HG02759 (cell line): ENCODE results near the gene ATP6V1D.
"Not testable (repeated sequence)": the region's sequence is repeated elsewhere in the genome, so short reads cannot be mapped to it uniquely, and the experiment has no call there.

ENCODE experiments used
- ATAC-seq: cut with Tn5 transposase; IDR thresholded peaks from one replicate; pipeline ENCODE4 v1.9.1; 2021; ENCODE audit warnings: mild to moderate bottlenecking, moderate library complexity; ENCODE audit not compliant: unreplicated experiment

The ATP6V1D gene

DNA sequence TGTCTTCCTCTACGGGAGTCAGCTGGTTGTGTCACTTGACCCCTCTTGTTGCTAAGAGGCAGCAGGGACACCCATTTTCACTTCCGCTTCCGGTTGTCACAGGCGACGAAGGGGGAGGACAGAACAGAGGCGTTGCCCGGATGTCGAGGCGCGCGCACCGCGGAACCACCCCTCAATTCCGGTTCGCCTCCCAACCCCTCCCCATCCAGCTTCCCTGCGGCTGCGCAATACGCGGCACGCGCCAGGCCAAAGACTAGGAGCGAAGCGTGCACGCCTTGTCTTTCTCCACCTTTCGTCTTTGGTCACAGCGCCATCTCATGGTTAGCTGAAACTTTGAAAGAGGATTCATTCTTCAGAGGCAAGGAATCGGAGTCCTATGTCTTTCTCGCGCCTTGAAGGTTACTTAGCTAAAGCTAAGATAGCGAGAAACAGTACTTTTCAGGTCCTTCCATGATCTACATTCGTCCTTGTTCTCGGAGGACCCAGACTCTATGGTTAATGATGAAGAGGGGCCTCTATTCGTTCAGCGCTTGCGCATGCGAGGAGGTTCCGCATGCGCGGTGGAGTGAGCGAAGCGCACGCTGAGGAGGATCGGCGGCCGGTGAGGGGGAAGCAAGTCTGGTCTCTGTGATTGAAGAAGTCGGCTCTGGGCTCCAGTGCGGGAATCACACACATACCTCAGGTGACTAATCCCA lies at the start of gene ATP6V1D, which contains the start of gene EIF2S1:
ATP6V1D (minus strand) TSS at position 30 of the 695 bp plus-strand sequence. CDS start 106 bp downstream, outside the sequence.
EIF2S1 (plus strand) TSS at position 554 of the 695 bp plus-strand sequence. CDS start 4,440 bp downstream, outside the sequence.
- peak; percentile 90 for ATAC-seq

DNA sequence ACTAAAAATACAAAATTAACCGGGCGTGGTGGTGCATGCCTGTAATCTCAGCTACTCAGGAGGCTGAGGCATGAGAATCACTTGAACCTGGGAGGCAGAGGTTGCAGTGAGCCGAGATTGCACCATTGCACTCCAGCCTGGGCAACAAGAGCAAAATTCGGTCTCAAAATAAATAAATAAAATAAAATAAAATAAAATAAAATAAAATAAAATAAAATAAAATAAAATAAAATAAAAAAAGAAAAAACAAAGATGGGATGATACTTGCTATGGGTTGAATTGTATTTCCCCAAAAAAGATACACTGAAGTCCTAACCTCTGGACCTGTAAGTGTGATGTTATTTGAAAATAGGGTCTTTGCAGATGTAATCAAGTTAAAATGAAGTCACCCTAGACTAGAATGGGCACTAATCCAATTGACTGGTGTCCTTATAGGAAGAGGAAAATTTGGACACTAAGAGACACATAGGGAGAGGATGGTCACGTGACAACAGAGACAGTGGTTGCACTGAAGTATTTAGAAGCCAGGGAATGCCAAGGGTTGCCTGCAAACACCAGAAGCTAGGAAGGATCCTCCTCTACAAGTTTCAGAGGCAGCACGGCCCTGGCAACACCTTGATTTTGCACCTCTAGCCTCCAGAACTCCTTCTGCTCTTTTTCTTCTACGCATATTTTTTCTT lies 48.7 kb upstream of the ATP6V1D start:
- ATAC-seq = not testable (repeated sequence)

GRCh38 chr14:67405771-67406170 lies 46.2 kb upstream of the ATP6V1D start:
- ATAC-seq = no peak

- ATAC-seq = no peak
These were observed 40.8 kb upstream of the ATP6V1D start for GRCh38 chr14:67400434-67400833.

DNA sequence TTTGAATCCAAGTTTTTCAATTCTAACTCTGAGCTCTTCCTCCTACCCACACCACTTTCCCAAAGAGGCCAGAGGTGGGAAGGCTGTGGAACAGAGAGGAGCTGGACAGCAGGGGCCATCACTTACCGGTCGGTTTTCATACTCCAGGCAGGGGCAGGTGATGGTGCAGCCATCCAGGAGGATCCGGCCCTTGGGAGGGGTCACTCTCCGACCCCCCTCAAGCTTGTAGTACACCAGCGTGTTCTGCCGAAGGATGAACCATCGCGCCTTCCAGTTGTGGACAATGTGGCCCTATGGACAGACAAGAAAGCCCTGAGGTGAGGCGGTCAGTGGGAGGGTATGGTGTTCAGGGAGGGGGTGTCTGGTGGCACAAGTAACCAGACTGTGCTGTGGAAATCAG lies 37.9 kb upstream of the ATP6V1D start:
- ATAC-seq = no peak

GRCh38 chr14:67396381-67396970 lies 36.9 kb upstream of the ATP6V1D start:
- ATAC-seq = no peak

- ATAC-seq = no peak
These were observed 36.2 kb upstream of the ATP6V1D start for GRCh38 chr14:67395876-67396189.

DNA sequence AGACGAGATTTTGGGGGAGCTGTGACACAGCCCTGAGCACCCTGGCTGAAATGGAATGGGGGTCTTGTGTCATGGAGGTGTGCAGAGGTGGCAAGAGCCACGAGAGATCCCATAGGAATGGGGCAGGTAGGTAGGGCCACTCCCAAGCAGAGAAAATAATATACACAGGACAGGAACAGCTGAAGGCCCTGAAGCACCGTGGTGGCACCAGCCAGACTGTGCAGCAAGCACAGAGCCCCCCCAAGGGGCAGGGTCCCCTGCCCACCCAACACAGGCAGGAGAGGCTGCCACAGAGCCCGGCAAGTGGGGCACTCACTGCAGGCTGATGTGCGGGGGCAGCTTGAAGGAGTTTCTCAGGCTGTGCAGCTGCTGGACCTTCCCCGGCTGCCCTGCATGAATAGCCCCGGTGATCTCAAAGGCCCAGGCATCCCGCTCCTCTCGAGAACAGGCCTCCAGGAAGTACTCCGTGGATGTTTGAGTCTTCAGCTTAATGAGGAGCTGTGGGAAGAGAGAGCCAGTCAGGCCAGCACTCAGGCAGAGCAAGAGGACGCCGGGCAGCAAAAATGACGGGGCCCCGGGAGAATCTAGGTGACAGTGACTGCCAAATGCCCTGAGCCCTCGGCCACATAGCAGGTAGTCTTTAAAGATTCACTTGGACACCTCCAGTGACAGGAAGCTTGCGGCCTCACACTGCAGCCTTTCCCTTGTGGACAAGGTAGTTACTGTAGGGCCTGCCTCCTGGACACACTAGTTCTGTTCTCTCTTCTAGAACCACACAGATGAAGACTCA lies 35.7 kb upstream of the ATP6V1D start:
- no peak for ATAC-seq

DNA sequence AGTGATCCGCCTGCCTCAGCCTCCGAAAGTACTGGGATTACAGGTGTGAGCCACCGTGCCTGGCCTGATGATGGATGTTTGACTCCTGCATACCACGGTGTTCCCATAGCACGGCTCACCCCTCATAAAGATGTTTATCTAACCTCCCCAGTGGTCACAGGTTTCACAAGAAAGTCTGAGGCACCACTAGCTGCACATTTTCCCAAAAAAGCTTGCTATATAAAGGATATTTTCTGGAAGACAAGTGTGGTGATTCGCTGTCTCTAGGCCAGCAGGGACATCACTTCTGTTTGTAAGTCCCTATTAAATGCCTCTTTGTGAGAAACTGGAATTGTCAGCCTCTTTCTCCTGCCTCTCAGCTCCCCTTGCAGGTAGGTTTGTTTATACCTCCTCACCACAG lies 34.1 kb upstream of the ATP6V1D start:
- ATAC-seq = no peak

GRCh38 chr14:67392800-67393199 lies 33.2 kb upstream of the ATP6V1D start:
- no peak for ATAC-seq

DNA sequence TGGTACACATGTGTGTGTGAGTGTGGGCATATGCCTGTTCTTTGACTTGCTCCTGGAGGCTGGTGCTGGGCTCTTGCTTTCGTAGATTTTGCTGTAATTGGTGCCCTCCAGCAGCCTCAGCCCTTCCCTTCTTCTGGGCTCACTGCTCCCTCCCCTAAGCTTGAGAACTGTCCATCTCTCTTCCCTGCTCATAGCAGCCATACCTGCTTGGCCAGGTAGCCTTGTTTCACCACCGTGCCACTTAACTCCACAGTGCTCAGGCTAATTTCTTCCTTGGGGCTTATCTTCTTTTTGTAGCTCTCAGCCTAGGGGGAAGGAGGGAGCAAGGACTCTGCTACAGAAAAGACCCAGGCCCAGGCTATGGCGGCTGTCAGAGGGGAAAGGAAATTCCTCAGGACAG lies 32.5 kb upstream of the ATP6V1D start:
- no peak for ATAC-seq

- no peak for ATAC-seq
These were observed 31.7 kb upstream of the ATP6V1D start for GRCh38 chr14:67391268-67391667.

- ATAC-seq = no peak
These were observed 30.4 kb upstream of the ATP6V1D start for GRCh38 chr14:67389811-67390534.

DNA sequence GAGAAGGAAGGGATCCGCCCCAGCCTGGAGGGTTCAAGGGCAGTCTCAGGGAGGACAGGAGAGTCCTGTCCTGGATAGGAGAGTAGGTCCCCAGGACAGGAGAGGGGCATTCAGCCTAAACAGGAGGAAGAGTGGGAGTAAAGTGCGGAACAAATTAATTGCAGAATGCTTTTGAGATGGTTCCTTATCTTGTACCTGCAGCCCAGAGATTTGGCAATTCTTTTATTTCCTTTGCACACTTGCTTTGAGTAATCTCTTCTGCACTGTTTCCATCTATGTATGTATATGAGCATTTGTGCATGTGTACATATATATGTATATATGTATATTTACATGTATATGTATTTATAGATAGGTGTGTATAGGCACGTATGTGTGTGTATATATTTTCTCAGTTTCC lies 29.7 kb upstream of the ATP6V1D start:
- no peak for ATAC-seq

DNA sequence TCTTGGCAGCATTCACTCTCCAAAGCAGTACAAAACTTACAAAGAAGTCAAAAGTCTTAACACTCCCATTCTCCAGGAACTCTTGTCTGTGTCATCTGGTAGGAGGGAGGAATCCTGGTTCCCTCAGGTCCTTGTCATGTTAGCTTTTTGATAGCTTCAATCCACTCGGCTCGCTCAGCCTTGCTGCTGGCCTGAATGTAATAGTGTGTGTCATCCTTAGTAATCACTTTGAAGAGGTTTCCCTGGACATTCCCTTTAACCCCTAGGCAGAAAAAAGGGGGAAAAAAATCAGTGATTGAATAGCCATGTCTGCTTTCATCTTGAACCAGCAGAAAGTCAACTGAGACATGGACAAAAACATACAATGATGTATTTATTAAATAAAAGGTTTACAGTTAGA lies 27.6 kb upstream of the ATP6V1D start:
- no peak for ATAC-seq

GRCh38 chr14:67385618-67386017 lies 26.0 kb upstream of the ATP6V1D start:
- no peak for ATAC-seq

DNA sequence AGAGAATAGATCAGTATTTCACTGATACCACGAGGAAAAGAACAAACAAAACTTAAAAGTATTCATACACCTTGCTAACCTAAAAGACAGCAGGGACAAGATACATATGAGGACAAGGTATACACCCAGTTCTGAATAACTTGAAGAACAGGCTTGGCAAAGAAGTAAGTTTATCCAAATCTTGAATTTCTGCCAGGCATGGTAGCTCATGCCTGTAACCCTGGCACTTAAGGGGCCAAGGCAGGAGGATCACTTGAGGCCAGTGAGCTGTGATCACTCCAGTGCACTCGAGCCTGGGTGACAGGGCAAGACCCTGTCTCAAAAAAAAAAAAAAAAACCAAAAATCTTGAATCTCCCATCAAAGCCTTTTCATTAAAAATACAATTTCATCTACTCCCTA lies 25.5 kb upstream of the ATP6V1D start:
- ATAC-seq = no peak

GRCh38 chr14:67377916-67378315 lies 18.3 kb upstream of the ATP6V1D start:
- peak; percentile 44 for ATAC-seq

DNA sequence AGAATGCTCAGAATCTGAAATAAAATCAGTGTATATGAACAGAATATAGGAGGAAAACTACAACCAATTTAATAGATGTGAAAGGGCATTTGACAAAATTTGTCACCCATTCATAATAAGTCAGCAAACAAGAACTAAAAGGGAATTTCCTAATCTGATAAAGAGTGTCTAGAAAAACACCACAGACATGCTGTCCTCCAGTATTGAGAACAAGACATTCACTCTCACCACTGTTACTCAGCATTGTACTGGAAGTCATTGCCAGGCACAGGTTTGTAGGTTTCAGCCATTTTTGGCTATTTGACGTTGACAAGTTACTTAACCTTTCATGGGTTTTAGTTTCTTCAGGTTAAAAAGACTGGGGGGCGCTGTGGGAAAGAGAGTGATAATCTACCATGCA lies 13.7 kb upstream of the ATP6V1D start:
- ATAC-seq = peak; percentile 61

DNA sequence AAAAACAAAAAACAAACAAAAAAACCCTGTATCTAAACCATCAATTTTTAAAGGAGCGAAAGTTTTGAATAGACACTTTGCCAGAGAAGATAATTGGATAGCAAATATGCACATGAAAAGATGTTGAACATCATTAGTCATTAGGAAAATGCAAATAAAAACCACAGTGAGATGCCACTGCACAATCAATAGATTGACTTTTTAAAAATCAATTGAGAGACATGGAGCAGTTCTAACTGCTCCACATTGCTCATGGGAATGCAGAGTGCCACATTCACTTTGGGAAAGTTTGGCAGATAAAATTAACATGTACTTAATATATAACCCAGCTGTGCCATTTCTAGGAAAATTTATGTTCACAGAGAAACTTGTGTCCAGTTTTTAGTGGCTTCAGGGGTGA lies 13.2 kb upstream of the ATP6V1D start:
- no peak for ATAC-seq
